Mucosa of rectum (tissue), 2 donors: Measurements from ENCODE around the gene SOX12.

Experiments used
- H3K27ac ChIP-seq, 2 donors: one replicate each; pipeline ENCODE4 v1.7.0; 2013; ENCODE audit warnings: inconsistent platforms in 2 of 2, low read depth in 2 of 2, low read length in 2 of 2
- H3K27me3 ChIP-seq, 2 donors: one replicate each; pipeline ENCODE4 v1.7.0; 2013; ENCODE audit warnings: low read length in 2 of 2; ENCODE audit not compliant: control insufficient read depth in 2 of 2, insufficient read depth in 2 of 2
- H3K36me3 ChIP-seq, 2 donors: one replicate each; pipeline ENCODE4 v1.7.0; 2013; ENCODE audit warnings: low read length in 2 of 2; ENCODE audit not compliant: control insufficient read depth in 2 of 2, insufficient read depth in 2 of 2
- H3K4me1 ChIP-seq, 2 donors: one replicate each; pipeline ENCODE4 v1.7.0; 2013; ENCODE audit warnings: low read length in 2 of 2, mild to moderate bottlenecking in 1 of 2; ENCODE audit not compliant: control insufficient read depth in 2 of 2, insufficient read depth in 2 of 2
- H3K4me3 ChIP-seq, 2 donors: one replicate each; pipeline ENCODE4 v1.7.0; 2013; ENCODE audit warnings: low read length in 2 of 2
- H3K9ac ChIP-seq, 2 donors: one replicate each; pipeline ENCODE4 v1.7.0; 2013; ENCODE audit warnings: low read length in 2 of 2, low read depth in 1 of 2, mild to moderate bottlenecking in 1 of 2
- H3K9me3 ChIP-seq, 2 donors: one replicate each; pipeline ENCODE4 v1.7.0; 2013; ENCODE audit warnings: low read length in 2 of 2; ENCODE audit not compliant: control insufficient read depth in 2 of 2
- donor health status: healthy.
- donor health status: Normal muscosa, but diverticular disease.

The SOX12 gene

DNA sequence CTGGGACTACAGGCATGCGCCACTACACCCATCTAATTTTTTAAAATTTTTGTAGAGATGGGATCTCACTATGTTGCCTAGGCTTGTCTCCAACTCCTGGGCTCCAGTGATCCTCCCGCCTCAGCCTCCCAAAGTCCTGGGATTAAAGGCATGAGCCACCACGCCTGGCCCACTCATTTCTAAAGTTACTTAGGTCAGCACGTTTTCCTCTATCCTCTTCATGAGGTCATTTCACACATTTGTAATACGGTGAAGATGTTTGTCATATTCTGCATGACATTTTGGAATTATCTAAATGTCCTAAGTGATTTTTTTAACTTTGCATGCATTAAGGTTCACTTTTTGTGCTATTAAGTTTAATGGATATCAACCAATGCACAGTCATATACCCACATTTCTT is 11.9 kb upstream of the SOX12 start:
- Histone ChIP-seq H3K27ac (no peak overlapping the region), H3K9me3 (no peaks in the 10 kb centered on the region)

DNA sequence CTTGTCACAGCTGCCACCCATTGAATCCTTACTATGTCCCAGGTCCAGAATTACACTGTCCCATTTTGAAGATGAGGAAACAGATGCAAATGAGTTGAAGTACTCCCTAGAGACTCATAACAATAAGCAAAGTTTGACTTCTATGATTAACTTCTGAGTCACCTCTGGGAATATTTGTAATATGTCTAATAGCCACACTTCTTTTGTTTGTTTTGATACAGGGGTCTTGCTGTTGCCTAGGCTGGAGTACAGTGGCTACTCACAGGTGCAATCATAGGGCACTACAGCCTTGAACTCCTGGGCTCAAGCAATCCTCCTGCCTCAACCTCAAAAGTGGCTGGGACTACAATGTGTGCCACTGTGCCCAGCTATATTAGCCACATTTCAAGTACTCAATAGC is 11.4 kb upstream of the SOX12 start:
- H3K9me3 ChIP-seq, result no peaks in the 10 kb centered on the region
- H3K36me3 ChIP-seq, result no peaks in the 10 kb centered on the region
- H3K27ac ChIP-seq, result no peak overlapping the region
- H3K4me1 ChIP-seq, result peaks cover 0 to 4% of the 10 kb centered on the region in 2 donors
- no peaks in the 10 kb centered on the region for H3K27me3 ChIP-seq
- H3K4me3 ChIP-seq, result no peak overlapping the region
- no peak overlapping the region for H3K9ac ChIP-seq

More for the DNA sequence above, 11.9 kb upstream of the SOX12 start:
- peaks cover 0 to 4% of the 10 kb centered on the region in 2 donors for H3K4me1 ChIP-seq
- H3K4me3 ChIP-seq, result no peak overlapping the region
- no peaks in the 10 kb centered on the region for H3K27me3 ChIP-seq
- no peak overlapping the region for H3K9ac ChIP-seq
- H3K36me3 ChIP-seq, result no peaks in the 10 kb centered on the region

DNA sequence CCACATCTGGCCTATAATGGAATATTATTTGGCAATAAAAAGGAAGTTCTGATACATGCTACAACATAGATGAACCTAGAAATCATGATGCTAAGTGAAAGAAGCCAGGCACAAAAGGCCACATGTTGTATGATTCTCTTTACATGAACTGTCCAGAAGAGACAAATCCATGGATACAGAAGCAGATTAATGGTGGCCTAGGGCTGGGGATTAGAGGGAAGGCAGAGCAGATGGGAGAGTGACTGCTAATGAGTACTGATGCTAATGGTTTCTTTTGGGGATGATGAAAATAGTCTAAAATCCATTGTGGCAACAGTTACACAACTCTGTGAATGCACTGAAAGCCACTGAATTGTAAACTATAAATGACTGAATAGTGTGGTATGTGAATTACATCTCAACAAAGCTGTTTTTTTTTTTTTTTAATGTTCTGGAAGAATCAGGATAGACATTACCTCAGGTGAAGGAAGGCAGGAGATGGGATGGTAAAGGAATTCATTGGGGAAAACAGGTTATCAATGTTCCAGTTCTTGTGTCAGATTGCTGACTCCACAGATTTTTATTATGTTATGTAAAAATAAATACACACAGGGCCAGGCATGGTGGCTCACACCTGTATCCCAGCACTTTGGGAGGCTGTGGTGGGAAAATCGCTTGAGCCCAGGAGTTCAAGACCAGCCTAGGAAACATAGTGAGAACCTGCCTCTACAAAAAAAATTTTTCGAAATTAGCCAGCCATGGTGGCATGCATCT is 8.9 kb upstream of the SOX12 start:
- Histone ChIP-seq H3K27me3 (no peaks in the 10 kb centered on the region), H3K36me3 (no peaks in the 10 kb centered on the region), H3K4me1 (no peaks in the 10 kb centered on the region), H3K4me3 (no peak overlapping the region), H3K27ac (no peak overlapping the region), H3K9ac (no peak overlapping the region), H3K9me3 (no peaks in the 10 kb centered on the region)

GRCh38 chr20:324177-325044 is 941 bp upstream of the SOX12 start:
- no peaks in the 10 kb centered on the region for H3K36me3 ChIP-seq
- peaks cover 12 to 14% of the 10 kb centered on the region in 2 donors for H3K4me1 ChIP-seq
- peak overlapping the region; percentile 83 to 89 for H3K9ac ChIP-seq
- H3K9me3 ChIP-seq, result no peaks in the 10 kb centered on the region
- no peaks in the 10 kb centered on the region for H3K27me3 ChIP-seq
- H3K4me3 ChIP-seq, result peak overlapping the region; percentile 67 to 88
- peak overlapping the region; percentile 88 to 90 for H3K27ac ChIP-seq

- H3K4me1 ChIP-seq, result peaks cover 14% of the 10 kb centered on the region in 2 donors
Measured at GRCh38 chr20:325889-326644, 715 bp downstream of the SOX12 start.

GRCh38 chr20:326645-327185 is 1.4 kb downstream of the SOX12 start:
- Histone ChIP-seq H3K27ac (peak overlapping the region; percentile 50 to 90), H3K9ac (peak overlapping the region in 1 of 2 donors; percentile 61), H3K27me3 (no peaks in the 10 kb centered on the region), H3K4me1 (peaks cover 14% of the 10 kb centered on the region in 2 donors), H3K4me3 (peak overlapping the region; percentile 67 to 76), H3K36me3 (no peaks in the 10 kb centered on the region), H3K9me3 (no peaks in the 10 kb centered on the region)

More at GRCh38 chr20:325889-326644, 715 bp downstream of the SOX12 start:
- Histone ChIP-seq H3K9ac (peak overlapping the region in 1 of 2 donors; percentile 61), H3K27ac (peak overlapping the region; percentile 52 to 90), H3K27me3 (no peaks in the 10 kb centered on the region), H3K9me3 (no peaks in the 10 kb centered on the region), H3K36me3 (no peaks in the 10 kb centered on the region), H3K4me3 (peak overlapping the region; percentile 67 to 76)

GRCh38 chr20:327186-328026 is 2.1 kb downstream of the SOX12 start:
- peaks cover 14% of the 10 kb centered on the region in 2 donors for H3K4me1 ChIP-seq
- no peaks in the 10 kb centered on the region for H3K36me3 ChIP-seq
- H3K9me3 ChIP-seq, result no peaks in the 10 kb centered on the region
- no peaks in the 10 kb centered on the region for H3K27me3 ChIP-seq
- peak overlapping the region; percentile 38 to 90 for H3K27ac ChIP-seq
- no peak overlapping the region for H3K9ac ChIP-seq
- H3K4me3 ChIP-seq, result peak overlapping the region; percentile 67 to 76

DNA sequence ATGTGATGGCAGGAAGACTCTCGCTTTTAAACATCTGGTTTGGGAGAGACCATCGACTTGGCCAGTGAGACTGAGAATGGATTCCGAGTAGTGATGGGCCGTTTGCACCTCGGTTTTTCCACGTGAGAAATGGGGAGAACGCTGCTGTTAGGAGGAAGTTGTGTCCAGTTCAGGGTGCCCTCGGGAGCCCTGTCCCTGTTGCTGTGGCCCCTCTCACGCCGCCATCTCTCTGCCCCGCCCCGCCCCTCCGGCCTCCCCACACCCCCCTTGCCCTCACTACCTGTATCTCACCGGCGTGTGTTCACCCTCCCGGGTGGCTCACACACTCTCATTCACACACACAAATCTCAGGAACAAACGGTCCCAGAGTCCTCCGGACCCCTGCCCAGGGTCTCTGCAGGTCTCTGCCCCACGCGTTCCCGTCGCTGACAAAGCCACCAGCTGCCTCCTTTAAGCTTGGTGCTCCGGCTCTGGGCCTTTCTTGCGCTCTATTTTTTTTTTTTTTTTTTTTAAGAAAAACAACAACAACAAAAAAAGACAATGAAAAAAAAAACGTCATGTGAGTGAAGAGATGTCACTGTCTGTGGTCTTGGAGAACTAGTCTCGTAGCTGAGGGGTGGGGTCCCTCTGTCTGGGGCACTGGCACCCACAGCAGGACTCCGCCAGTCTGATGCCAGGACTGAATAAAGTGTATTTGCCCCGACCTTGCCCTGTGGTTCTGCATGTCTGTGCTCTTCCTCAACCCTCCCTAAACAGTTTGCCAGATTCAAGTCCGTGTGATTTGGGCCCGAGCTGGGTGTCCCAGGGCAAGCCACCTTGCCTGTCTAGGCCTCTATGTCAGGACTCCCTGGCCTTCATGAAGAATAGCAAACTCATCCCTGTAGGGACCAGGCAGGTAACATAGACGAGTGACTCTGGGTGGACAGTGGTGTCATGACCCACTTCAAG is 2.9 kb downstream of the SOX12 start:
- Histone ChIP-seq H3K4me3 (peak overlapping the region; percentile 67 to 76), H3K27me3 (no peaks in the 10 kb centered on the region), H3K27ac (no peak overlapping the region), H3K4me1 (peaks cover 14% of the 10 kb centered on the region in 2 donors), H3K9me3 (no peaks in the 10 kb centered on the region), H3K9ac (no peak overlapping the region), H3K36me3 (no peaks in the 10 kb centered on the region)
